Mesenchymal stem cell (in vitro differentiated cells and primary cell): ENCODE results near the gene TRAM2.
A peak's percentile ranks its signal among the peaks of the same experiment; 100 is the strongest.

ENCODE experiments used
- DNase-seq: peaks from one replicate; pipeline ENCODE4 v3.0.0-alpha.2; 2013
- H2AFZ ChIP-seq: one replicate; pipeline ENCODE4 v1.6.1; 2013; ENCODE audit warnings: low read depth, mild to moderate bottlenecking, control low read depth, inconsistent platforms, low read length, moderate library complexity
- H2AK5ac ChIP-seq: 2 replicates; pipeline ENCODE4 v1.6.1; 2013; ENCODE audit warnings: low read length, moderate library complexity, mild to moderate bottlenecking, inconsistent platforms; ENCODE audit not compliant: severe bottlenecking
- H2BK120ac ChIP-seq: one replicate; pipeline ENCODE4 v1.6.1; 2013; ENCODE audit warnings: low read depth, mild to moderate bottlenecking, inconsistent platforms, low read length, moderate library complexity
- H2BK12ac ChIP-seq, 2 experiments: one replicate each; pipeline ENCODE4 v1.6.1; 2013; ENCODE audit warnings: inconsistent platforms in 2 of 2, low read length in 2 of 2, mild to moderate bottlenecking in 2 of 2, moderate library complexity in 2 of 2, control low read depth in 1 of 2
- H2BK15ac ChIP-seq: one replicate; pipeline ENCODE4 v1.6.1; 2013; ENCODE audit warnings: mild to moderate bottlenecking, low read depth, inconsistent platforms; ENCODE audit not compliant: poor library complexity, severe bottlenecking
- H2BK5ac ChIP-seq: 2 replicates; pipeline ENCODE4 v1.6.1; 2013; ENCODE audit warnings: low read depth, mild to moderate bottlenecking, low read length, control low read depth, inconsistent platforms; ENCODE audit not compliant: poor library complexity, severe bottlenecking
- H3K14ac ChIP-seq, 2 experiments: one replicate each; pipeline ENCODE4 v1.6.1; 2013; ENCODE audit warnings: inconsistent platforms in 2 of 2, low read length in 2 of 2, control low read depth in 1 of 2, mild to moderate bottlenecking in 1 of 2, moderate library complexity in 1 of 2
- H3K18ac ChIP-seq, 2 experiments: one replicate each; pipeline ENCODE4 v1.6.1; 2013; ENCODE audit warnings: inconsistent platforms in 2 of 2, low read length in 2 of 2, control low read depth in 1 of 2, low read depth in 1 of 2, mild to moderate bottlenecking in 1 of 2
- H3K23ac ChIP-seq, 2 experiments: one replicate each; pipeline ENCODE4 v1.6.1; 2013; ENCODE audit warnings: inconsistent platforms in 2 of 2, low read length in 2 of 2, mild to moderate bottlenecking in 2 of 2, moderate library complexity in 2 of 2, control low read depth in 1 of 2
- H3K27ac ChIP-seq: 2 replicates; pipeline ENCODE4 v1.5.1; 2013; ENCODE audit warnings: mild to moderate bottlenecking, moderate library complexity, low read length, control low read depth, inconsistent platforms; ENCODE audit not compliant: poor library complexity, severe bottlenecking
- H3K27me3 ChIP-seq, 2 experiments: 2 replicates each; pipeline versions ENCODE4 v1.6.1 to v1.7.0; 2013; ENCODE audit warnings: low read length in 2 of 2, mild to moderate bottlenecking in 2 of 2, moderate library complexity in 2 of 2, control low read depth in 1 of 2, inconsistent platforms in 1 of 2; ENCODE audit not compliant: control insufficient read depth in 1 of 2, insufficient read depth in 1 of 2
- H3K36me3 ChIP-seq, 2 experiments: 2 replicates each; pipeline versions ENCODE4 v1.6.1 to v1.7.0; 2013; ENCODE audit warnings: low read length in 2 of 2, control low read depth in 1 of 2, inconsistent platforms in 1 of 2, low read depth in 1 of 2, mild to moderate bottlenecking in 1 of 2; ENCODE audit not compliant: insufficient read depth in 2 of 2, control insufficient read depth in 1 of 2
- H3K4ac ChIP-seq, 2 experiments: one replicate each; pipeline ENCODE4 v1.6.1; 2013; ENCODE audit warnings: inconsistent platforms in 2 of 2, low read length in 2 of 2, mild to moderate bottlenecking in 2 of 2, moderate library complexity in 2 of 2, control low read depth in 1 of 2, low read depth in 1 of 2
- H3K4me1 ChIP-seq: 2 replicates; pipeline ENCODE4 v1.6.1; 2013; ENCODE audit warnings: low read depth, low read length, control low read depth; ENCODE audit not compliant: control insufficient read depth, insufficient read depth
- H3K4me2 ChIP-seq: 2 replicates; pipeline ENCODE4 v1.6.1; 2013; ENCODE audit warnings: low read length, mild to moderate bottlenecking, inconsistent platforms; ENCODE audit not compliant: poor library complexity, severe bottlenecking
- H3K4me3 ChIP-seq, 2 experiments: 2 replicates each; pipeline versions ENCODE4 v1.5.1 to v1.7.0; 2013; ENCODE audit warnings: low read length in 2 of 2, mild to moderate bottlenecking in 2 of 2, control low read depth in 1 of 2, low read depth in 1 of 2; ENCODE audit not compliant: insufficient read depth in 1 of 2
- H3K79me1 ChIP-seq: replicated peaks from 2 replicates; pipeline ENCODE4 v1.6.1; 2013; ENCODE audit warnings: mild to moderate bottlenecking, control low read depth, low read length, inconsistent platforms; ENCODE audit not compliant: poor library complexity, severe bottlenecking
- H3K9ac ChIP-seq: 2 replicates; pipeline ENCODE4 v1.7.0; 2013; ENCODE audit warnings: mild to moderate bottlenecking, low read length, moderate library complexity
- H3K9me3 ChIP-seq: 2 replicates; pipeline ENCODE4 v1.7.0; 2013; ENCODE audit warnings: mild to moderate bottlenecking, low read length; ENCODE audit not compliant: control insufficient read depth
- H4K8ac ChIP-seq: one replicate; pipeline ENCODE4 v1.6.1; 2013; ENCODE audit warnings: inconsistent platforms, mild to moderate bottlenecking, low read length, moderate library complexity
- H4K91ac ChIP-seq: one replicate; pipeline ENCODE4 v1.6.1; 2013; ENCODE audit warnings: mild to moderate bottlenecking, low read length, inconsistent platforms
- WGBS: methylation state at CpG from one replicate; pipeline ENCODE4 v1.1.7; 2013; ENCODE audit warnings: mixed read lengths; 5-methylcytosine and 5-hydroxymethylcytosine counted together

Gene TRAM2

DNA sequence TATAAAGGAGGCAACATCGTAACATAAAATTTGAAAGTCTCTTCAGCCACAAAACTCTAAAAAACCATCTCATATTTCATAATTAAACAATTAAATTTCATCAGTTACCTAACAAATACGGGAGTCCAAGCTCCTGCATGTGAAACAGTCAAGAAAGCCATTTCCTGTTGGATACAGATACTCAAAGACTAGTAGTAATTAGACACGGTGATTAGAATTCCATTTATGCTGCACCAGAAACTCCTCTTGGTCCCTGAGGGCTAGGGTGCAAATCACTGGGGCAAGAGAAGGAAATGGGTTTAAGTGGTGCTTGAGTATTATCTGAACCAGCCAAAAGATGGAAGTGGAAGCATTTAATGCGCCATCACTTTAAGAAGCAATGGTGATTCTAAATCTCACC, 27.4 kb downstream of the TRAM2 start:
- no peak overlapping the region for H4K91ac ChIP-seq
- H2BK5ac ChIP-seq: no peak overlapping the region
- WGBS: 76% methylated on average over 4 of the region's 4 CpGs

DNA sequence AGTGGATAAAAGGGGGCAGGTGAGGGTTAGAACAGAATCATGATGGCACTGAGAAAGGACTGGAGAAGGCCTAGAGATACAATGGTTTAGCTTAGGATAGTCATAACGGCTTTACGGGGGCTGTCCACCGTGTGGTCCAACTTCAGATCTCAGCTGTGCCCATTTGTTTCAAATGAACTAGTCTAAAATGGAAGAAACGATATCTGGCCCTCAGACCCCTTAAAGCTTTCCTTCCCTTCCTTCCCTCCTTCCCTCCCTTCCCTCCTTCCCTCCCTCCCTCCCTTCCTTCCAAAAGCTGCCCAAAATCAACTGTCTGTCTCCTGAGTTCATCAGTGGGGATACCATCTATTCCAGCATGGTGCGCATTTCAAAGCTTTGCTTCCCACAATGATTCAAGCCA, 27.9 kb downstream of the TRAM2 start:
- Histone ChIP-seq H3K9me3 (no peaks in the 10 kb centered on the region), H4K8ac (no peak overlapping the region), H4K91ac (no peak overlapping the region), H2AK5ac (no peak overlapping the region), H3K27me3 (no peaks in the 10 kb centered on the region), H3K27ac (peak overlapping the region; percentile 96), H3K4me3 (no peak overlapping the region), H3K36me3 (peaks cover 7 to 58% of the 10 kb centered on the region in 2 experiments), H2BK15ac (no peak overlapping the region), H3K4ac (no peak overlapping the region), H3K79me1 (no peaks in the 10 kb centered on the region), H2BK5ac (no peak overlapping the region), H2AFZ (no peak overlapping the region), H3K14ac (no peak overlapping the region), H2BK120ac (no peak overlapping the region), H3K9ac (no peak overlapping the region), H3K4me2 (no peak overlapping the region), H3K23ac (no peak overlapping the region), H2BK12ac (no peak overlapping the region), H3K18ac (no peak overlapping the region), H3K4me1 (peaks cover 52% of the 10 kb centered on the region)
- WGBS: 95% methylated on average over 5 of the region's 5 CpGs
- no peak for DNase-seq

More for the DNA sequence above, 27.4 kb downstream of the TRAM2 start:
- no peak overlapping the region for H2BK12ac ChIP-seq
- H3K9ac ChIP-seq: no peak overlapping the region
- H3K27ac ChIP-seq: peak overlapping the region; percentile 96
- H3K4me1 ChIP-seq: peaks cover 50% of the 10 kb centered on the region
- no peaks in the 10 kb centered on the region for H3K9me3 ChIP-seq
- H2BK120ac ChIP-seq: no peak overlapping the region
- no peak overlapping the region for H4K8ac ChIP-seq
- no peak overlapping the region for H3K4ac ChIP-seq
- H3K4me3 ChIP-seq: no peak overlapping the region
- H3K23ac ChIP-seq: no peak overlapping the region
- H3K4me2 ChIP-seq: no peak overlapping the region
- no peak overlapping the region for H2AFZ ChIP-seq
- no peaks in the 10 kb centered on the region for H3K79me1 ChIP-seq
- no peak overlapping the region for H2BK15ac ChIP-seq
- peak overlapping the region; percentile 28 for H2AK5ac ChIP-seq
- no peak overlapping the region for H3K18ac ChIP-seq
- peaks cover 9 to 55% of the 10 kb centered on the region in 2 experiments for H3K36me3 ChIP-seq
- no peaks in the 10 kb centered on the region for H3K27me3 ChIP-seq
- no peak overlapping the region for H3K14ac ChIP-seq
- DNase-seq: no peak

DNA sequence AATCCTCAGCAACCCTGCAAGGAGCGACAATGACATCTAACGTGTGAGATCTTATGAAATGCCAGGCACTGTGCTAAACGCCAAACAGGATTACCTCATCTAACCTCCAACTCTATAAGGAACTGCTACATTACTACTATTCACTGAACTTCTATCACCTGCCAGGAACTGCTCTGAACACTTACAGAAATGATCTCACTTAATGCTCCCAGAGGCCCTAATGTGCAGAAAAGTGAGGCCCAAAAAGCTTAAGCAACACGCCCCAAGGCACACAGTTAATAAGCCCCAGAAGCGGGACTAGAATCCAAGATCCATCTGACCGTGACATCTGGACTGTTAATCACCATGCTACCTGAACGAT, 28.5 kb downstream of the TRAM2 start:
- Histone ChIP-seq H3K14ac (no peak overlapping the region), H3K9me3 (no peaks in the 10 kb centered on the region), H2BK120ac (no peak overlapping the region), H3K4me2 (no peak overlapping the region), H2BK5ac (no peak overlapping the region), H2AFZ (no peak overlapping the region), H3K18ac (no peak overlapping the region), H3K4me1 (peaks cover 47% of the 10 kb centered on the region), H2AK5ac (peak overlapping the region; percentile 50), H3K27me3 (no peaks in the 10 kb centered on the region), H3K36me3 (peaks cover 4 to 61% of the 10 kb centered on the region in 2 experiments), H3K27ac (peak overlapping the region; percentile 3), H3K4me3 (no peak overlapping the region), H3K4ac (no peak overlapping the region), H2BK12ac (no peak overlapping the region), H4K8ac (no peak overlapping the region), H3K9ac (no peak overlapping the region), H3K79me1 (no peaks in the 10 kb centered on the region), H2BK15ac (no peak overlapping the region), H3K23ac (no peak overlapping the region), H4K91ac (no peak overlapping the region)
- 91% methylated on average over 7 of the region's 7 CpGs for WGBS
- no peak for DNase-seq

GRCh38 chr6:52547647-52548352, 29.1 kb downstream of the TRAM2 start:
- H3K4ac ChIP-seq: no peak overlapping the region
- peak overlapping the region in 1 of 2 experiments; percentile 13 for H3K18ac ChIP-seq
- H3K4me3 ChIP-seq: no peak overlapping the region
- H3K36me3 ChIP-seq: peaks cover 4 to 61% of the 10 kb centered on the region in 2 experiments
- WGBS: 65% methylated on average over 9 of the region's 9 CpGs
- H3K23ac ChIP-seq: no peak overlapping the region
- no peak overlapping the region for H4K91ac ChIP-seq
- H3K27me3 ChIP-seq: no peaks in the 10 kb centered on the region
- no peak overlapping the region for H2BK12ac ChIP-seq
- no peak overlapping the region for H3K4me2 ChIP-seq
- H3K14ac ChIP-seq: peak overlapping the region in 1 of 2 experiments; percentile 1
- DNase-seq: peak; percentile 77
- peaks cover 46% of the 10 kb centered on the region for H3K4me1 ChIP-seq
- peak overlapping the region; percentile 3 for H3K27ac ChIP-seq
- H2AFZ ChIP-seq: no peak overlapping the region
- H4K8ac ChIP-seq: no peak overlapping the region
- no peak overlapping the region for H2BK120ac ChIP-seq
- H3K79me1 ChIP-seq: no peaks in the 10 kb centered on the region
- H2BK15ac ChIP-seq: no peak overlapping the region
- no peak overlapping the region for H2BK5ac ChIP-seq
- H2AK5ac ChIP-seq: peak overlapping the region; percentile 79
- H3K9me3 ChIP-seq: no peaks in the 10 kb centered on the region
- peak overlapping the region; percentile 6 for H3K9ac ChIP-seq
